Muscle layer of colon (tissue), 2 donors: ENCODE measurements around the gene FA2H.
A peak's percentile ranks its signal among the peaks of the same experiment; 100 is the strongest.

Experiments
- H3K27ac ChIP-seq: one replicate; pipeline ENCODE4 v1.7.0; 2013; ENCODE audit warnings: low read depth, mild to moderate bottlenecking, low read length, moderate library complexity
- H3K27me3 ChIP-seq, 2 donors: one replicate each; pipeline ENCODE4 v1.7.0; 2013; ENCODE audit warnings: low read length in 2 of 2, mild to moderate bottlenecking in 2 of 2; ENCODE audit not compliant: insufficient read depth in 2 of 2, control insufficient read depth in 1 of 2
- H3K36me3 ChIP-seq: one replicate; pipeline ENCODE4 v1.7.0; 2013; ENCODE audit warnings: mild to moderate bottlenecking, low read length; ENCODE audit not compliant: insufficient read depth
- H3K4me1 ChIP-seq: one replicate; pipeline ENCODE4 v1.7.0; 2013; ENCODE audit warnings: mild to moderate bottlenecking, low read length; ENCODE audit not compliant: insufficient read depth
- H3K4me3 ChIP-seq, 2 donors: one replicate each; pipeline ENCODE4 v1.7.0; 2013; ENCODE audit warnings: low read length in 2 of 2, low read depth in 1 of 2, mild to moderate bottlenecking in 1 of 2, moderate library complexity in 1 of 2
- H3K9ac ChIP-seq: one replicate; pipeline ENCODE4 v1.7.0; 2013; ENCODE audit warnings: low read length
- H3K9me3 ChIP-seq: one replicate; pipeline ENCODE4 v1.7.0; 2013; ENCODE audit warnings: mild to moderate bottlenecking, low read length
- donor health status: abdominal sarcoma.
- donor health status: Adenocarcinoma of cecum.

The FA2H gene

DNA sequence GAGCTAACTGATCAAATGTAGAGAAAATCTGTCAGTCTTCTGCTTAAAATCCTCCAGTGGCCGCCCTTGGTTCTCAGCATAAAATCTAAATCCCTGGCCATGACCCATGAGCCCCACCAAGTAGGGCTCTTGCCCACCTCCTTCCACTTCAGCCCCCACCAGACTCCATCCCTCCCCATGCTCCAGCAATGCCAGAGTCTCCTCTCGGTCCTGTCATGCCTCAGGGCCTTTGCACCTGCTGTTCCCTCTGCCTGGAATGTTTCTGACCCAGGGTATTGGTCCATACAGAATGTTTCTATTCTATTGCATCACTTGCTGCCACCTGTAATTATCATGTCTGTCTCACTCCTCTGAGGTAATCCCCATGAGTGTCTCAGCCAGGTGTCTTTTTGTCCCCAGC, 22.4 kb downstream of the FA2H start:
- no peaks in the 10 kb centered on the region for H3K27me3 ChIP-seq
- H3K4me3 ChIP-seq: no peak overlapping the region
- H3K9me3 ChIP-seq: no peaks in the 10 kb centered on the region
- H3K36me3 ChIP-seq: no peaks in the 10 kb centered on the region
- no peak overlapping the region for H3K27ac ChIP-seq
- H3K9ac ChIP-seq: no peak overlapping the region
- H3K4me1 ChIP-seq: no peaks in the 10 kb centered on the region

DNA sequence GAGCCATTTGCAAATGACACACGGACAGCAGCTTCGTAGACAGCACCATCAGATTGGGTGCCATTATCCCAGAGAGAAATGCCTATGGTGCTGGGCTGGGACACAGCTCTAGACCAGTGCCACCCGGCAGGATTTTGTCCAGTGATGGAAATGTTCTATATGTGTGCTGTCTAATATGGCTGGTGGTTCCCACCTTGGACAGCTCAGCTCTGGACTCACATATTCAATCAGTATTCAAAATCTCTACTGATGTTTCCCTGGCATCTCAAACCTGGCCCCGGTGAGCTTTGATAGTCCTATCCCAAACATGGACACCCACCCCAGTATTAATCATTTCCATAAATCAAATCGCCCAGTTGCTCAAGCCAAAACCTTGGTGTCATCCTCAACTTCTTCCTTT, 23.0 kb downstream of the FA2H start:
- no peak overlapping the region for H3K9ac ChIP-seq
- no peaks in the 10 kb centered on the region for H3K27me3 ChIP-seq
- H3K27ac ChIP-seq: no peak overlapping the region
- no peak overlapping the region for H3K4me3 ChIP-seq
- no peaks in the 10 kb centered on the region for H3K36me3 ChIP-seq
- no peaks in the 10 kb centered on the region for H3K4me1 ChIP-seq
- no peaks in the 10 kb centered on the region for H3K9me3 ChIP-seq

DNA sequence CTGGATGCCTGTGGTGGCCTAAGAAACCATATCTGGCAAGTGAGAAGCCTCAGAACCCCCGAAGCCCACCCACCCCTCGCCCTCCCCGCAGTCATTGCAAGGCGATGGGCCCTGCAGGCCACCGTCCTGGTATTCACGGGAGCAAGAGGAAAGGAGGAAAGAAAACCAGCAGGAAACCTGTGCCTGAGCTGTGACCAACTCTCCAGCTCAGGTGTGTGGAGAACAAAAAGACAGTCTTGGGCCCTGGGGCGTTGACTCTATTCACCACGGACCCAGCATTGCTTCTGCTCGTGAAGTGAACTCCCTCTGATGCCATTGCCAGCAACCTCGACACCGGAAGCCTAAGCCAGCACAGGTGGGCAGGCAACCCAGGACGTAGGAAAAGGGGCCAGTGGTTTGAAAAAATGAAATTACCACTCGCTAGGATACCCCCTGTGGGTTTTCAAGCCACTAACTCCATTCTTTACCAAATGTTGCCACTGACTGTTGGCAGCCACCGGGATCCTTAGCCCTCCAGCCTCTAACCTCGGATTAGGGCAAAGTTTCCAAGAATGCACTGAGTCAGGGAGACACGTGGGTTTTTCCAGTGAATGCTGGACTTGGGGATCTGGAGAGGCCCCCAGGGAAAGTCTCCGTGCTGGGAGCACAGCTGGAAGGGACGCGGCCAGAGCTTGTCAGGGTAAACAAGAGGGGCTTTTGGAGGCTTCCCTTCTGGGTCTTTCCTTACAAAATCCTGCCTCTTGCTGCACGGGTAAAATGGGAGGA, 25.1 kb downstream of the FA2H start:
- no peaks in the 10 kb centered on the region for H3K36me3 ChIP-seq
- H3K4me1 ChIP-seq: no peaks in the 10 kb centered on the region
- no peaks in the 10 kb centered on the region for H3K9me3 ChIP-seq
- no peaks in the 10 kb centered on the region for H3K27me3 ChIP-seq
- H3K4me3 ChIP-seq: no peak overlapping the region
- H3K9ac ChIP-seq: no peak overlapping the region
- H3K27ac ChIP-seq: no peak overlapping the region

DNA sequence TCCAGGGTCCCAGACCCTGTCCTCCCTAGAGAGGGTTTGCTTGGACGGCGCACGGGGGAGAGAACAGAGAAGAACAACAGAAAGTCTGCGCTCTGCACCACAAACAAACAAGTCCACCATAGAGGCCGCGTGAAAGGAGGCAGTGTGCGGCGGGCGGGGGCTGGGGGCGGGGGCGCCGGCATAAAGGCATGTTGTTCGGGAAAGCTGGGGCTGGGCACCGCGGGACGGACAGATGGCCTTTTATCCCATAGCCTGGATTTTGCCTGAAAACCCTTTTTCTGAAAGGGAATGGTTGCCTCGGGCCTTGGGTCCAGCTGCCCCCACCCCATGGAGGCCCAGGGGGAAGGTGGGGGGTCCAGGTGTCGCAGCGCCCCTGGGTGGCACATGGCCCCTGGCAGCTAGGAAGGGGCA, 26.0 kb downstream of the FA2H start:
- no peak overlapping the region for H3K9ac ChIP-seq
- no peak overlapping the region for H3K27ac ChIP-seq

DNA sequence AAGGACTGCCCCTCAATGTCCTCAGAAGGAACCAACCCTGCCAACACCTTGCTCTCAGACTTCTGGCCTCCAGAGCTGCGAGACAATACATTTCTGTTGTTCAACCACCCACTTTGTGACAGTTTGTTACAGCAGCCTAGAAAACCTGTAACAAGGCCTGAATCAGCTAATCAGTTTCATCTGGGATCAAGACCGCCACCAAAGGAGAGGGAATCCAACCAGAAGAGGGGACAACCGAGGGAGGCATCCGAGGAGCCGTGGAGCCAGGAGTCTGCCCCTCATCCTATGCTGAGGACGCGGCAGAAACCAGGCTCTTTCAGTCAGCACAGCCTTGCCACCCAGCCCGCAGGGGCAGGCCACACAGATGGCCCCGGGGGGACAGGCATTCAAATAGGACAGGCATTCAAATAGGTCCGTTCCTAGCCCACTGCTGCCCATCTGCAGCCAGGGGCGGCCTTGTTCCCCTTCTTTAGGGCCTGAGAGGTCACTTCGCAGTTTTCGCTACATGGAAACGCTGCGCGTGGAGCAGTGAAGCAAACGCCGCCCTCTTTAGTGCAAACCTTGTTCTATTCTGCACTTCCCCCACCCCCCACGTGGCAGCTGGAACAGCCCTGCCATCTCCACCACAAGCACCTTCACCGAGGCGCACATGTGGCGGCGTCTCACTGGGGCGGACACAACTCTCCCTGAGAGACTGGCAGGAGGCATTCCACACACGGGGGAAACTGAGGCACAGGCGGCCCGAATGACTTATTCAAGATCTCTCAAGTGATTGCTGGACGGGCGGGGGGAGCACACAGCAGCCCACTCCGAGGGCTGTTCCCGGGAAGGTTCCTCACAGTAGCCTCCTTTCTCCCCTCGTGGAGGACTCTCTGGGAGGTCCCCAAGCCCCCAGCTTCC, 26.7 kb downstream of the FA2H start:
- Histone ChIP-seq H3K9me3 (no peaks in the 10 kb centered on the region), H3K27me3 (no peaks in the 10 kb centered on the region), H3K27ac (no peak overlapping the region), H3K9ac (no peak overlapping the region), H3K4me1 (peaks cover 8% of the 10 kb centered on the region), H3K4me3 (no peak overlapping the region), H3K36me3 (no peaks in the 10 kb centered on the region)

More for the DNA sequence above, 26.0 kb downstream of the FA2H start:
- H3K36me3 ChIP-seq: no peaks in the 10 kb centered on the region
- H3K4me3 ChIP-seq: no peak overlapping the region
- H3K27me3 ChIP-seq: no peaks in the 10 kb centered on the region
- peaks cover 4% of the 10 kb centered on the region for H3K4me1 ChIP-seq
- H3K9me3 ChIP-seq: no peaks in the 10 kb centered on the region

DNA sequence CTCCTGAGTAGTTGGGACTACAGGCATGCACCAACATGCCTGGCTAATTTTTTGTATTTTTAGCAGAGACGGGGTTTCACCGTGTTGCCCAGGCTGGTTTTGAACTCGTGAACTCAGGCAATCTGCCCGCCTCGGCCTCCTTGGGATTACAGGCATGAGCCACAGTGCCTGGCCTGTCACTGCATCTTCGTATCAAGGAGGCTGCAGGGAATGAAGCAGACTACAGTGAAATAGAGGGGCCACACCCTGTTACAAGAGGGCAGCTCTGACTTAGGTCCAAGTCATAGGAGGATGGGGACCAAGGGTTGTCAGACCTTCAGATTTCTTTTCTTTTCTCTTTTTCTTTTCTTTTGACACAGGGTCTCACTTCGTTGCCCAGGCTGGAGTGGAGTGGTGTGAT, 28.7 kb downstream of the FA2H start:
- no peak overlapping the region for H3K9ac ChIP-seq
- no peaks in the 10 kb centered on the region for H3K36me3 ChIP-seq
- no peak overlapping the region for H3K27ac ChIP-seq
- H3K4me1 ChIP-seq: peaks cover 13% of the 10 kb centered on the region
- no peak overlapping the region for H3K4me3 ChIP-seq
- H3K27me3 ChIP-seq: no peaks in the 10 kb centered on the region
- no peaks in the 10 kb centered on the region for H3K9me3 ChIP-seq

DNA sequence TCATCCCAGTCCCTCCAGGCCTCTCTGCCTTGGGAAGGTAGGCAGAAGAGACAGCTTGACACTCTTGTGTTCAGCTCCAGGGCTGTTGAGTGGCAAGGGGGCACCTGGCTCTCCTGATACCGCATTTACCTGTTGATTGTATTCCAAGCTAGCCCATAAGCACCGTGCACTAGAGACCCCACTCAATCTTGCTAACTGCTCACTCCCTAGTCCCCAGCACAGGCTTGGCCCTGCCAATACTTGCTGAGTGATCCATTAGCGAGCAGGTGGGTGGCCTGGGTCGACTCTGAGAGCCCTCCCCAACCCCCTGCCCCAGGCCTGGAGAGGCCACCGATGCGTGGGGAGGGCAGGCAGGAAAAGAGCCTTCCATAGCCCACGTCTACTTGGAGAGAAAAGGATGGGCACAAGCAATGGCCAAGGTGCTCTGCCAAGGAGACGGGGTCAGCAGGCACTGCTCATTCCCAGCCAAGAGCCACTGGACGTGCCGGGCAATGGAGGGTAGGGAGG, 29.5 kb downstream of the FA2H start:
- H3K36me3 ChIP-seq: no peaks in the 10 kb centered on the region
- no peak overlapping the region for H3K9ac ChIP-seq
- no peak overlapping the region for H3K4me3 ChIP-seq
- H3K4me1 ChIP-seq: peaks cover 13% of the 10 kb centered on the region
- H3K27ac ChIP-seq: no peak overlapping the region
- H3K9me3 ChIP-seq: no peaks in the 10 kb centered on the region
- no peaks in the 10 kb centered on the region for H3K27me3 ChIP-seq

DNA sequence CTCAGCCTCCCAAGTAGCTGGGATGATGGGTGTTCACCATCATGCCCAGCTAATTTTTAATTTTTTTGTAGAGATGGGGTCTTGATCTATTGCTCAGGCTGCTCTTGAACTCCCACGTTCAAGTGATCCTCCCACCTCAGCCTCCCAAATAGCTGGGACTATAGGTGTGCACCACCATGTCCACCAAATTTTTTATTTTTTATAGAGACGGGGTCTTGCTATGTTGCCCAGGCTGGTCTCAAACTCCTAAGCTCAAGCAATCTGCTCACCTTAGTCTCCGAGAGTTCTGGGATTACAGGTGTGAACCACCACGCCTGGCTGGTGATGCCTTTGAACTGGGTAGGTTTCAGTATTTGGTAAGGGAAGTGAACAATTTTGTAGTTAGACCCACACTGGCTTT, 30.1 kb downstream of the FA2H start:
- H3K9ac ChIP-seq: no peak overlapping the region
- H3K4me3 ChIP-seq: no peak overlapping the region
- no peaks in the 10 kb centered on the region for H3K27me3 ChIP-seq
- H3K4me1 ChIP-seq: peaks cover 13% of the 10 kb centered on the region
- H3K36me3 ChIP-seq: no peaks in the 10 kb centered on the region
- H3K9me3 ChIP-seq: no peaks in the 10 kb centered on the region
- H3K27ac ChIP-seq: no peak overlapping the region

DNA sequence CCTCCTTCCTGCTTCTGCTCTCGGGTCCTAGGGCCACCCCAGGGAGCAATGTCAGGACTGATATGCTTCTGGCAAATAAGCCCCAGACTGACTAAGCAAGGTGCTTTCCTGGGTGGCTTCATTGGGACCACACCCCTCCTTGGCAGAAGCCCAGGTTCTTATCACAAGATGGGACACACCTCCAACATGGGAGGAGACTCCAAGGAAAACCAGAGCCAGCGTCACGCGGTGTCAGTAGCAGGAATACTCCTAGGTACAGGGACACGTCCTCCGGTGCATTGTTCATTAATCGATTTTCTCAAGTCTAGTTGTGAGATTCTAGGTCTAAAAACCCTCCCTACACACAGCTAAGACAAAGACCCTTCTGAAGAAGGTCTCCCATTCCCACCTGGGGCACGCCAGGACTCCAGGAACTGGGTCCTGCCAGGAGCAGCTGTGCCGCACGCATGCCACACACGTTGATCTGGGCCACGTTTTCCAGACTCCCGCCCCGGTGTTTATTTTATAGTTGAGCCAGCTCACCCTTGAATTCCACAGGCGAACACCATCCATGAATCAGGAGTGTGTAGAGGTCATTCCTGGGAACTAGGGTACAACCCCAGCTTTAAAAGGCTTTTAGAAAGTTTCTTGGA, 30.8 kb downstream of the FA2H start:
- H3K4me3 ChIP-seq: peak overlapping the region in 1 of 2 donors; percentile 25
- H3K9ac ChIP-seq: no peak overlapping the region

DNA sequence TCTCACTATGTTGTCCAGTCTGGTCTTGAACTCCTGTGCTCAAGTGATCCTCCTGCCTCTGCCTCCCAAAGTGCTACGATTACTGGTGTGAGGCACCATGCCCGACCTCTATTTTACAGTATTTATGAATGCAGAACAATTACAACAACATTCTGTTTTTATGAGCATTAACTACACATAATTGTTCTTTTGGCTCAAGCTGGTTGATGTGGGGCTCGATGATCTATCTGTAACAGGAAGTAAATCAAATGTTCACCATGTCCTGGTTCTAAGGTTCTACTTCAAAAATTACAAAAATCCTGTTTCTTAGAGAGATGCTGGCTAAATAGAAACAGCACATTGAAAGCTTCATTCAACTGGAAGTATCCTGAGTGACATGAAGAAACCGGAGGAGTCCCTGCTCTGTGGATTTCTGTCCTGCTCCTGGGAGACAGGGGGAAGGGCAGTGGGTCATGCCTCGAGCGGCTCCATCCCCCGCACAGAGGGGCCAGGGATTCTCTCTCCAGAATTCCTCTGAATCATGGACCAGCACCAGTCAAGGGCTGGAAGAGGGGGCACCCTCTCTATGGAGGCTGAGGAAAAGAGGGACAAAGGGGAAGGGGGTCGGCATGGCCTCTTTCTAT, 31.5 kb downstream of the FA2H start:
- H3K4me3 ChIP-seq: peak overlapping the region in 1 of 2 donors; percentile 25
- H3K36me3 ChIP-seq: no peaks in the 10 kb centered on the region
- H3K9me3 ChIP-seq: no peaks in the 10 kb centered on the region
- H3K27ac ChIP-seq: no peak overlapping the region
- H3K27me3 ChIP-seq: no peaks in the 10 kb centered on the region
- peaks cover 13% of the 10 kb centered on the region for H3K4me1 ChIP-seq
- H3K9ac ChIP-seq: no peak overlapping the region

More for the DNA sequence above, 30.8 kb downstream of the FA2H start:
- H3K4me1 ChIP-seq: peaks cover 13% of the 10 kb centered on the region
- no peaks in the 10 kb centered on the region for H3K9me3 ChIP-seq
- H3K27me3 ChIP-seq: no peaks in the 10 kb centered on the region
- H3K27ac ChIP-seq: no peak overlapping the region
- H3K36me3 ChIP-seq: no peaks in the 10 kb centered on the region

DNA sequence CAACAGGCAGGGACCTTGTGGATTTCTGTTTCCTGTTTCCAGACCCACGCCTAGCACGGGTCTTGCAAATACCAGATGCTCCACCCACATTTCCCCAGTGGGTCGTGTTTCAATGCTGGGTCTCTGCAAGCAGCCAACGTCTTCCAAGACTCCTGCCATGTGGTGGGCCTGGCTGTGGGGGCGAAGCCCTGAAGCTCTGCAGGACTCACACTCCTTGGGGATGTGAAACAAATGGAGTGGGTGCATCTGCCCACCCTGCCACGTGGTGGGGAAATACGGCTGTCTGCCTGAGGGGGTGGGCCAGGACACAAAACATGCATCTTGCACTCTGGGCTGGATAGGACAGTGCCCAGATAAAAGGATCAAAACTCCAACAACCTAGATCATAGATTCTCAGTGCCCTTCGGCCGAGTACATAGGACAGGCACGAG, 32.6 kb downstream of the FA2H start:
- Histone ChIP-seq H3K4me1 (peaks cover 13% of the 10 kb centered on the region), H3K9ac (no peak overlapping the region), H3K27ac (no peak overlapping the region), H3K9me3 (no peaks in the 10 kb centered on the region), H3K4me3 (no peak overlapping the region), H3K36me3 (no peaks in the 10 kb centered on the region), H3K27me3 (no peaks in the 10 kb centered on the region)
